Stimulated activated CD8-positive, alpha-beta memory T cell treated with anti-CD3 and anti-CD28 coated beads, Interleukin-15, amount 100 ng/mL, for 48 hours (primary cell): ENCODE measurements around the gene SP110.
A peak's percentile ranks its signal among the peaks of the same experiment; 100 is the strongest.
"Not testable (repeated sequence)": the region's sequence is repeated elsewhere in the genome, so short reads cannot be mapped to it uniquely, and the experiment has no call there.

Experiments
- DNase-seq, 2 donors: peaks; one replicate each; pipeline ENCODE4 v3.0.0-alpha.2; 2020; ENCODE audit warnings: low read depth in 2 of 2

The SP110 gene

GRCh38 chr2:230224458-230224857 lies 4.7 kb upstream of the SP110 start:
- no peak for DNase-seq

GRCh38 chr2:230222829-230223228 lies 3.0 kb upstream of the SP110 start:
- DNase-seq, result not testable (repeated sequence)

GRCh38 chr2:230221493-230221892 lies 1.7 kb upstream of the SP110 start:
- no peak for DNase-seq

DNA sequence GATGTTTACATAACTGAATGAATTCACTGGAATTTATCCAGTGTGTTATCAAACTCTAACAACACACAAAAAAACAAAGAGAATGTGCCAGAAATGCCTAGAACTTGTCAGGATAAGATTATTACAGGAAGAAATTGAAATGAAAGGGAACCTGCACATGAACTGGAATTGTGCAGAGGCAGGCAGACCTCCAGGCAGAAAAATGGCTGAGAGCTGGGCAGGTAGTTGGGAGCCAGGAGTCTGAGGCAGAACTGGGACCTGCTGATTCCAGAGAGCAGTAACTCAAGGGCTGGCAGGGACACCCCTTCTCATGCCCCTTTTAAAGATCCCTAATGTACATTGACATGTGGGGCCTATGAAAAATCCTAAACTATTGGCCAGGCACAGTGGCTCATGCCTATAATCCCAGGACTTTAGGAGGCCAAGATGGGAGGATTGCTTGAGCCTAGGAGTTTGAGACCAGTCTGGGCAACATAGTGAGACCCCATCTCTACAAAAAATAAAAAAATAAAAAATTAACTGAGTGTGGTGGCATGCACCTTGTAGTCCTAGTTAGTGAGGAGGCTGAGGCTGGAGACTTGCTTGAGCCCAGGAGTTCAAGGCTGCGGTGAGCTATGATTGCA lies 674 bp upstream of the SP110 start:
- no peak for DNase-seq

DNA sequence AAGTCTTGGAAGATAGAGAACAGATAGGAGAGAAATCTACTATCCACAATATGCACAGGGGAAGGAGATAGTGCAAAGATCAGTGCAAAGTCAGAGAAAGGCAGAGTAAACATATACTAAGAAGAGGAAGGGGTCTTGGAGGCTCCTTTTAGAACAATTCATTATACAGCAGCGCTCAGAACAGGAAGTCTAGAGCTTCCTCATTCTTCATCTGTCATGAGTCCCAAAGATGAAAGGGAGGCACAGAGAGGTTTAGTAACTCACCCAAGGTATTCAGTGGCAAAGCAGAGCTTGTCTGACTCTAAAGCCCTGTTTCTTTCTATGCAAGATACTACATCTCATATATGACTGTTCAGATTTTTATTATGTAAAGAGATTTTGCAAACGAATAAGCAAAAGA lies 1.4 kb downstream of the SP110 start:
- DNase-seq, result no peak

DNA sequence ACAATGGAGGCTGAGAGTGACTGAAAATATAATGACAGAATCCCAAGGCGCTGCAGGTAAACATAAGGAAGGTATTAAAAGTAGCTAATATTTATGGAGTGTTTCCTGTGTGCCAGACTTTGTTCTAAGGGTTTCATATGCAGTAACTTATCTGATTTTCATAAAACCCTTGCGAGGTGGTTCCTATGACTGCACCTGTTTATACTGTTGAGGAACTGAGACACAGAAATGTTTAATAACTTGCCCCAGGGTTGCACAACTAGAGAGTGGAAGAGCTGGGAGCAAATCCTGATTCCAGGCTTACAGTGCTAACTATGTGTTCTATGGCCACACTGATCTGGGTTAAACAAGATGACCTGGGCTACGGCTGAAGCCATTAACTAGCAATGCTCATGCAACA lies 2.4 kb downstream of the SP110 start:
- DNase-seq, result no peak

DNA sequence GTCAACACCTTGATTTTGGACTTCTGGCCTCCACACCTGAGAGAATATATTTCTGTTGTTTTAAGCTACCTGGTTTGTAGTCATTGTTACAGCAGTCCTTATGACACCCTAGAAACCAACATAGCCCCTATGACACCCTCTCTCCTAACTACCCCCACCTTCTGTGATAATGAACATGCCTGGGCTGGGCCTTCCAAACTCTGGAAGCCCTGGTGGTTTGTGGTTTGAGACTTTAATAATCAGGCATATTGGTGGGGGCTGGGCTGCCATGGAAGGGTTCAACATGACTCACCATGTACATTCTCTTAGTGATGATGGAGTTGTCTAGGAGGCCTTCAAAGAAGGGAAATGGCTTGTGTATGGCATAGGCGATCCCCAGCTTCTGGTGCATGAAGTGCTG lies 3.3 kb downstream of the SP110 start:
- no peak for DNase-seq

DNA sequence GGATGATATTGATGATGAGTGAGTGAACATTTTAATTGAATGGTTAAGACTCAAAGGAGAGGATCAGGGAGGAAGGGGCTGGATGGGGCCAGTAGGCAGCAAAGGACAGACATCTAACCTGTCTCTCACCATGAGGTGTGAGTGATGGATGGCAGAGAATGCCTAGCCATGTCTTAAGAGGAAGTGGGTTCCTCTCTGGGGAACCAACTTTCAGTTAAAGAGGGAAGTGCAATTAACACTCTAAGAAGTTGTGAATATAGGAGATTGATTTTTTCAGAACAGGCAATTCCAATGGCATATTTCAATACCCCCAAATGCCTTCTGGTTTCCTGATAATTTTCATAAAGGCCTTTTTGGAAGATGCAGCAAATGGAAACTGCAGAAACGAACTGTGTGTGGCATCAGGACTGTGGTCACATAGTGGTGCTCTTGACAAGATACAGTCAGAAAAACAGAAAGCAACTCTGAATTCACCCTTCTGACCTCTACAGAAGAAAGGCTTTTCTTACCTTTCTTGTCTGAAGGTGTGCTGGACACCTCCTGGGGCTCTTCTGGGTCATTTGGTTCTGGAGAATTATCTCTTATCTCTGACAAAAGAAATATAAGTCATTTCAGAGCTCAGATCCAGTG lies 10.2 kb downstream of the SP110 start:
- DNase-seq, result no peak

GRCh38 chr2:230208576-230208975 lies 11.2 kb downstream of the SP110 start:
- no peak for DNase-seq

DNA sequence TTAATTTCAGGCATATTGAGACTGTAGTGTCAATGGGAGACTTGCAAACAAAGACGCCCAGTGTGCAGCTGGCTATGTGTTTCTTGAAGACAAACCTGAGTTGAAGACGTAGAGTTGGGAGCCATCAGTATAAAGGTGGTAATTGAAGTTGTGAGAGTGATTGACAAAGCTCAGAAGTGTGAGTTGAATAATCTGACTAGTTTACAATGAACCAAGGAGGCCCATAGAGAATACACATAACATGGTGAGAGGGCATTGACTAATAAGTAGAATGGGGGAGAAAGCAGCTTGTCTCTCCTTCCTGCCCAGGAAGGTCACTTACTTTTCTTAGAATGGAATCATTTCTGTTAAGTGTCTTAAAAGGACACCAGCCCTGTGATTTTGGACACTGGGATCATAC lies 14.1 kb downstream of the SP110 start:
- DNase-seq, result no peak

- DNase-seq, result no peak
These were observed 14.8 kb downstream of the SP110 start for GRCh38 chr2:230205034-230205433.

DNA sequence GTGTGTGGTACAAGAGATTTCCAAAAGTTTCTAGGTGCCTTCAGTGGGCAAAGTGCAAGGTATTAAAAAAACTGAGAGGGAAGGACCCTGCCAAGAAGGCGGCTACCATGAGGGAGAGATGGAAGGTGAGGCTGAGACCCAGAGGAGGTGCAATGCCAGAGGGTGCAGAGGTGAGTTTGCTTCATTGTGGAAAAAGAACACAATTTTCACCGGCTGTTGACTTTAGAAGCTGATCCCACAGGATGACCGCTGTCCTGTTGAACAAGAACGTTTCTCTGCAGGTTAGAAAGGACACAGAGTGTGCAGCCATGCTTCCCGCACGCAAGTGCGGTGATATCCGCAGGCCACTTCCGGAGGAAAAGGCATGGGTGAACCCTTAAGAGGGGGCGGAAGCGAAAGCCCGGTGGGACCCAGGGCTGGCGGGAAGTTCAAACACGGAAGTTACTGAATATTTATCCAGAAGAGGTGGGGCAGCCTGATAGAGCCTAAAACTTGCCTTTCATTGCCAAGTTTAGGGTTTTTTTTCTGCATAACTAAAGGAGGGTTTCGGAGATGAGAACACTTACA lies 16.6 kb downstream of the SP110 start:
- no peak for DNase-seq

- peak in 1 of 2 donors; percentile 25 for DNase-seq
These were observed 17.2 kb downstream of the SP110 start for GRCh38 chr2:230202430-230203109.

DNA sequence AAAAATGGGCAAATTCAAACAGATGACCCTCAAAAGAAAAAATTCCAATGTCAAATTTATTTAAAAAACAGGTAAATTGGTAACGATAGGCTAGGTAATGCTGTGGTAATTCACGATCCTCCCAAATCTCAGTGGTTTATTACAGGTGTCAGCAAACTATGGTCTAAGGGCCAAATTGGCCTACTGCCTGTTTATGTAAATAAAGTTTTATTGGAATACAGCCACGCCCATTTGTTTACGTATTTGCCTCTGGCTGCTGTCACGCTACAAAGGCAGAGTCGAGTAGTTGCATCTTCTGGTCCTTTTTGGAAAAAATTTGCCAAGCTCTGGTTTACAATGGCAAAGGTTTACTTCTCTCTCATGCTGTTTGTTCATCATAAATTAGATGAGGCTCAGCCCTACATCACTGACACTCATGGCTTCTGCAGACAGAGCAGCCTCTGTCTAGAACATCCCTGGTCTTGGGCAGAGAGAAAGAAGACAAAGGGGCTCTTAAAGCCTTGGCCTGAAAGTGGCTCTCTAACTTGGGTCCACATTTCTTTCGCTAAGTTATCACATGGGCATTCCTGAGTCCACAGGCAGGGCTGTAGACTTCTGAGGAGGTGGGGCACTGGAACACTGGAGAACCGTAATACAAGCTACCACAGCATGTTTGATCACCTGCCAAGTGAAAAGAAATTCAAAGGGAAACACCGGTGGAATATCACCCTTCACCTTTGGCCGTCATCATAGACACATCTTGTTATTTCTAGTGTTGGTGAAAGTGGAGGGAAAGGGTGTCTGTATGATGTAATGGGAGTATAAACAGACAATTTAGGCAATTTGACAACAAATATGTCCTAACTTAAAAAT lies 34.8 kb downstream of the SP110 start:
- no peak for DNase-seq

- no peak for DNase-seq
These were observed 38.6 kb downstream of the SP110 start for GRCh38 chr2:230181195-230181594.

- DNase-seq, result no peak
These were observed 39.9 kb downstream of the SP110 start for GRCh38 chr2:230179907-230180306.

DNA sequence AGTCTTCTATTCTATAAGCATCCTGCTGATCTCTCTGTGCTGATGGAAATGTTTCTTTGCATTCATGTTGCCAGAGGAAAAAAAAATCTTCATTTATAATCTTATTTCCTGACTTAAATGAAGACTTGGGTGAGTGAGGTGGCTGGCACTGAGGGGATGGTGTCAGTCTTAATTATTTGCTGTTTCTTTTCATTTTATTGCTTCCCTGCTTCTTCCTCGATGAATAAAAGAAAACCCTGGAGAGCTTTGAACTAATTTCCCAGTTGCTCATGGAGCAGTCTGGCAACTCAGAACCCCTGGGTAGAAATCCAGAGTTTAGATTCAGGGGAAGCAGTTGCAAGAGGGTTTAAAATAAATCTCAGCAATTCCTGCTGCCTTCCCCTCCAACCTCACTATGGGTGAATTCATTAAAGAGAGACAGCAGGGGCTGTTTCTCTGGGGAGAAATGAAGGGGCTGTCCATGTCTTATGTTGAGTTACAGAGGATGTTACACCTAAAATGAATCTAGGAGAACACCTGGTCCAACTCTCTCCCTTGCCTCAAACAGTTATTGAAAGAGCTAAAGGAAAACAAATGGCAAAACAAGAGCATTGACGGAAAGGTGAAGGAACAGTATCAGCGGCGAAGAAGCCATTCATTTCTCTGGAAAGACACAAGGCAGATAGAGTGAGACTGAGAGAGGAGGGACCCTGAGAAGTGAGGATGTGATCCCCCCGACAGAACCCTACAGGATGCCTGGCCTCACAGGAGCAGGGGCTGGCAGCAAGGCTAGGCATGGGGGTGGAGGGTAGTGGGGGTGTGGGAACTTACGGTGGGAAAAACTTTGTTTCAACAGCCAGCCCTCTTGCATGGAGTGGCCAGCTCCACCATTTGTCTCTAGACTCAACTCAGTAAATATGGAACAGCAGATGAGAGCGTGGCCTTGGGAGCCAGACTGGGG lies 41.0 kb downstream of the SP110 start:
- DNase-seq, result no peak

GRCh38 chr2:230176996-230177395 lies 42.8 kb downstream of the SP110 start:
- DNase-seq, result no peak

- DNase-seq, result no peak
These were observed 45.3 kb downstream of the SP110 start for GRCh38 chr2:230174466-230174865.

DNA sequence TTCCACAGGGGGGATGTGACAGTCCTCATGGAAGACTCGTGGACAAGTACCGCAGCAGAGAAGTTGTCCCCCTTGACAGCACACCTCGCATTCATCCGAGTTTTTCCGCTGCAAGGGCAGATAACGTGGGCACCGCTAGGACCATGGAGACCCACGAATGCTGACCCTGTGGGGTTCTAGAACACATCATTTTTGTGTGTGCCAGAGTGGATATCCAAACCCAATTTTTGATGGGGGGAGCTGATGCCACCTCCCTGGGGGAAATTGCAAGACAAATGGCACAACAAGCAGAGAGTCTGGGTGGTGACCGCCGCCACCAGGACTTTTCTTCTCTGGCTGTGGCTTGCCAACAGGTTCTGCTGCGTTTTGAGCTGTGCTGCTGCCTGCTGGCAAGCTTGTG lies 46.9 kb downstream of the SP110 start:
- DNase-seq, result no peak

DNA sequence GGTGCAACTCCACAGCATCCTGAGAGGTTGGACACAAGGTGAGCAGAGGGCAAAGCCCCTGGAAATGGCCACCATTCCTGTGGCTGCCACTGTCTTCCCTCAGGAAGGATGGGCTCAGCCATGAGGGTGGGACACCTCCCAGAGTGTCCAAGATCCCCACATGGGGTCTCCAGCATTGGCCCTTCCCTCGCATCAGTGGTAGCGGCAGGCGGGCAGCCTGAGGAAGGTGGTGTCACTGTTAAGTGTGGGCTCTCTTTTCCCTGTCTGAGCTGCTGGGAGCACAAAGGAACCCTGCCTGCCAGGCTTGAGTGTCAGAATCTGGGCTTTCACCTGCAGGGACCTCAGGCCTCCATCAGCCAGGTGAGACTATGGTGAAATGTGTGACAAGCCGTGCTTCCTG lies 47.6 kb downstream of the SP110 start:
- no peak for DNase-seq
